HUDEP-2 (cell line): ENCODE data around the gene KANK4.
A peak's percentile ranks its signal among the peaks of the same experiment; 100 is the strongest.

Source experiments
- DNase-seq, 76 experiments: peaks; one replicate each; lab custom pipeline; 2025; ENCODE audit not compliant: unreplicated experiment in 76 of 76; lab: John Stamatoyannopoulos, UW

KANK4 gene

DNA sequence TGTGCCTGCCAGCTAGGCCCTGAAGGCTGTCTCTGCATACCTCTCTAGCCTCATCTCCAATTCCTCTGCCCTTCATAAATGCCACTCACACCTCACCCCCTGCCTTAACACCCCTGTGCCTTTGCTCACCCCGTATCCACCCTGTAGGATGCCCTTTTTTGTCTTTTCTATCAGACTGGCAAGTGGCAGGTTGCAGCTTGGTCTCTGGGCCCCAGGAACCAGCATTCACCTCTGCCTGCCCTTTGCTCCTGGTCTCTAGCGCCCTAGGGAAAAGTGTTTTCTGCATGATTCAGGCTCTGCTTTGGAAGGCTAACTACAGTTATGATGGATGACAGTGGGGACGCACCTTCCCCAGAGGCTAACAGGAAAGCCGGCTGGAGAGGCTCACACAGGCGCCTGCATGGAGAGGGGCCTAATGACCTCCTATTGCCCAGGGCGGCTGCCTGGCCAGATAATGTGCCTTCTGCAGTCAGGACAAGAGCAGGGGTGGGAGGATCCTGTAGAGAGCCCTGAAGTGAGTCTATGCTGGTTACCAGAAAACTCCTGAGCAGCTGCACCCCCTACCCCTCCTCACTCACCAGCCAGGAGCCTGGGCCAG lies 11.2 kb downstream of the KANK4 start:
- DNase-seq = no peak

DNA sequence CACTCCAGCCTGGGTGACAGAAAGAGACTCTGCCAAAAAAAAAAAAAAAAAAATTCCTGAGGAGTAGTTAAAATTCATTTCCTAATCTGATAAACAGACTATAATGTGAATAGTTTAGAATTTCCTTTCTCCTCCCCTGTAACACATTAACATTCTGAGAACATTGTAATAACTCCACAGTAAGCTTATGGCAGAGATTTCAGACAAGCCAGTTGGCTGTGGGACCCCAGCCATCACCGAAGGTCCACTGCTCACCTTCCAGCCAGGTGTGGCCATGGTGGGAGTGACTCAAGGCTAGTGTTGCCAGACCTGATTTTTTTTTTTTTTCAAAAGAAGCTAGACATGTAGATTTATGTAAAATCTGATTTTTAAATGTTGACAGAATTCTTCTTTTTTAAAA lies 11.8 kb downstream of the KANK4 start:
- DNase-seq = no peak

DNA sequence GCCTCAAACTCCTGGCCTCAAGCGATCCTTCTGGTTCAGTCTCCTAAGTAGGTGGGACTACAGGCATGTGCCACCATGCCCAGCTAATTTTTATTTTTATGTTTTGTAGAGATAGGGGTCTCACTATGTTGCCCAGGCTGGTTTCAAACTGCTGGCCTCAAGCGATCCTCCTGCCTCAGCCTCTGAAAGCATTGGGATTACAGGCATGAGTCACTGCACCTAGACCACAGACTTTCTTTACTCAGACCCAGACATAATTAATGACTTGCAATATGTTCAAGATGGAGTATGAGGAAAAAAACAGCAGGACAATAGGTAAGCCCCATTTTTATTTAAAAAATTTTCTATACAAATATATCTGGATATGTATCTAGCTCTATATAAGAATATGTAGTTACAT lies 13.2 kb downstream of the KANK4 start:
- DNase-seq = no peak

DNA sequence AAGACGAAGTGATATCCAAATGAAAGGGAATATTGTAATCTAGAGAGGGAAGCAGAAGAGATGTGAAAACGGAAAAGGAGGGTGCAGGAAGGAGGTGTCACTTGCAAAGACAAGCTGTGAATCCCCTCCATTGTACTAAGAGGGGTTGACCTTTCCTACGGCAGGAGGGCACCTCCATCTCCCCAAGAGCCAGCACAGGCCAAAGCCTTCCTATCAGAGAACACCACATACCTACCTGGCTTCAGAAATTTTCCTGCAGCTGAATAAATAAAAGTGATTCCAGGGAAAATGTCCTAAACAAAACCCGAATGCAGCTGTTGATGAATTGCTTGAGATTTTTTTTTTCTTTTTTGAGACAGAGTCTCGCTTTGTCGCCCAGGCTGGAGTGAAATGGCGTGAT lies 14.3 kb downstream of the KANK4 start:
- no peak for DNase-seq

DNA sequence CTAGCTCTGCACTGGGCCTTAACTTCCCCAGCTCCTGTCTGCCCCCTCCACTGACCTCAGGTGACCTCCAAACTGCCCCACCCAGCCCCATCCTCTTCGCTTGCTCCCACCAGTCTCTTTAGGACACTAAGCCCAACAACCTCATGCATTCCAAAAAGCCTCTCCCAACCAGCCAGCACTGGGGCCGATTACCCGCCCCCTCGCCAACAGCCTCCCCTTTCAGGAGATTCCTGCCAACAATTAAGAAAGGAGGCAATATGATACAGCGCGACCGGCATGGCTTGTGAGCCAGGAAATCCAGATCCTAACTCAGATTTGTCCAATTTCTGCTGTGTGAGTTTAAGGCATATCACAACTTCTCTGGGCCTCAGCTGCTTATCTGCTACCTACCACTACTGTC lies 14.7 kb downstream of the KANK4 start:
- DNase-seq = peak in 1 of 76 experiments; percentile 8

DNA sequence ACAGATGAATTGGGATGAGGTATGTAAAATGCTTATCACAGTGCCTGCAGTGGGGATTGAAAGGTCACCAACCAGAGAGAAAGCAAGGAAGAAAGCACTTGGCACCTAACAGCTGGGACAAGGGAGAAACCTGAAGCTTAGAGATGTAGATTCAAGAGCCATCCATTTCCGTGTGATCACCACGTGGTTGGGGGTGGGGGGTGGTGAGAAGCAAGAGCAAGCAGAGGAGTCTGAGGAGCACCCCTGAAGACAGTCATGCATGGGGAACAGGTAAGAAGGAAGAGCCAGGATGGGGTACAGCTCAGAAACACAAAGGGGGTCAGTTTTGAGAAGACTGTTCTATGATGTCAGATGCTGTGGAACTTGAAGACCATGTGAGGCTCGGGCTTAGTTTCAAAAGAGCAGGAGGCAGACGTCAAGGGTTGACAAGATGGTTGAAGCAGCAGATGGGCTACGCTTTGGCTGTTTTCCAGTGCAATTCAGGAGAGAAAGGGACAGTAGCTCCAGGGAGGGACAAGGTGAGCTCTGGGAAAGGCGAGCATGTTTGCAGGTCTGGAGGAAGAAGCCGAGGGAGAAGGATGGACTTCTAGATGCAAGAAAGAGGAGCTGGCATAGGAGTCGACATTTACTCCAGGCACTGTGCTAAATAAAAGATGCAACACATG lies 17.4 kb downstream of the KANK4 start:
- no peak for DNase-seq

DNA sequence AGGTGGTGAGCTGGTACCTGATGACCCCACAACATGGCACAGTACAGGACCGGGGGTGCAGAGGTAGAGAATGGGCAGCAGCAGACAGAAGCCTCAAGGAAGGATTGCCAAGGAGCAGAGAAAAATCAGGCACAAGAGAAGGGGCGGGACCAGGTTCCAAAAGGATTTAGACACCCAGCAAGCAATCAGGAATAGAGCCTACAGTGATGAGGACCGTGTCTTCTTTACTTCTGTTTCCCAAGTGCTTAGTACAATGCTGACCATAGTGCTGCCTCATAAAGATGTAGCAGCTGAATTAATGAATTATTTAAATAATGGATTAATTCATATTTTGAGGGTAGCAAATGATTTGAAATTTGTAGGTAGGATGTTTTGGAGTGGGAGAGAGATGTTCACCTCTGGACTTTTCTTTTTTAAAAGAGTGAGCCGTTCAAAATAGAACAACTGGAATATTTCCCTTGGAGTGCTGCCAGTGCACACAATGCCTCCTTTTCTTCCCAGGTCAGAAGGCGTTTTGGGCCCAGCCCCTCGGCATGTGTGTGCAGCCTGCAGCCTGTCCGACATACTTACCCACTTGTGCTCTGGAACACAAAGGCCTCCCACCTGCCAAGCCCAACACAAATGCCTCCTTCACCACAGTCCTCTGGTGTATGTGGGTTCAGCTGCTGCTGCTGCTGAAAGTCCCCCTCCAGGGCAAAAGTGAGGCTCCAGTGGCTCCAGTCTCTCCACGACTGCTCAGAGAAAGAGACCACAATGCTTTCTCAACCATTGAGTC lies 19.6 kb downstream of the KANK4 start:
- no peak for DNase-seq

DNA sequence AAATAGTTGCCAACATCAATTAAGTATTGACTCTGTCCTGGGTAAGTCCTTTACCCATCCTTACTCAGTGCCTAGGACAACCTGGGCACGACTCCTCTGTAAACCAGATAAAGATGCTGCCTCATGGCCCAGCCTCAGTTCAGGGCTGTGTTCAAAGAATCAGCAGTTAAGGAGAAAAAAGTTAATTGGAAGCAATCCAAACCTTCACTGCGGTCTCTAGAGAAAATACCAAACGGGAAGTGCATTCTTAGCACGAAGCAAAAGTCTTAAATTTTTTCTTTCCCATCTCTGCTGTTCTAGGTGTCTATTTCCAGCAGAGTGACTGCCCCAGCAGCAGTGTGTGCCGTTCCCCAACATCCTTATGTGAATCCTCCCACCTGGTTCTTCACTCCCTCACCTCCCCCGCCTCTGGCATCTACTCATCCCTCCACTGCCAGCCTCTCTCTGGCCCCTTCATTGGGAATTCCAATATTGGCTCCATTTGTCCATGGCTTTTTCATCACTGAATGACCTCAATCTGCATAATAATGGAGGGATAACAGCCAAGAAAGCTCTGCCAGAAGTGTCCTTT lies 23.2 kb downstream of the KANK4 start:
- DNase-seq = no peak

DNA sequence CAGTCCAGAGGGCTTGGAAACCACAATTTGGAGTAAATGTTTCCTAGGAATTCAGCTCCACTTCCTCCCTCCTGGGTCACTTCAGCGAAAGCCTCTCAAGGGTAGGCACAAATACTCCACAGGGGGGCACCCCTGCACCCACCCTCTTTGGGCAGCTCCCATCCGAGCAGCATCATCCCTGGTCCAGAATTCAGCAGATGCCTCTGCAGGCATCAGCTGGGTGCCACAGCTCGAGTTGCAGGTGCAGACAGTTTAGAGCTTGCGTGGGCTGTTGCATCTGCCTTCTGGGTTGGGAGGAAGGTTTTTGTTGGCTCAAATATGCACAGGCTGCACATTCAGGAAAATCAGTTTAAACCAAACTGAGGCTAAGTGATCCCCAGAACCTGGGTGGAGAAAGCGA lies 25.0 kb downstream of the KANK4 start:
- peak in 4 of 76 experiments; percentile 3 to 16 (median 4) for DNase-seq

DNA sequence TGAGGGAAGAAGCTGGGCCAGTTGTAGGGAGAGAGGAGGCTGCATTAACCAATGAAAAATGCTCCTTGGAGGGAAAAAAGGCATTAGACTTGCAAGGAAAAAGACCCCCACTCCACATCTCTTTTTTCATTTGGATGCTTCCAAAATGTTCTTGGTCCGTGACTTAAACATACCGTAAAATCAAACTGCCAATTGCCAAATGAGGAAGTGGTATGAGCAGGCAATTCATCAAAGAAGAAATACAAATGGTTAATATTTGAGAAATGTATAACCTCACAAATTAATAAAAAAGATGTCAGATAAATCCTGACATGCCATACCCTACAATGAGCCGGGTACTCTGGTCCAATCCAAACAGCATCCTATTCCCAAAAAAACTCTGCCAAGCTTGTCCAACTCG lies 30.6 kb downstream of the KANK4 start:
- no peak for DNase-seq

DNA sequence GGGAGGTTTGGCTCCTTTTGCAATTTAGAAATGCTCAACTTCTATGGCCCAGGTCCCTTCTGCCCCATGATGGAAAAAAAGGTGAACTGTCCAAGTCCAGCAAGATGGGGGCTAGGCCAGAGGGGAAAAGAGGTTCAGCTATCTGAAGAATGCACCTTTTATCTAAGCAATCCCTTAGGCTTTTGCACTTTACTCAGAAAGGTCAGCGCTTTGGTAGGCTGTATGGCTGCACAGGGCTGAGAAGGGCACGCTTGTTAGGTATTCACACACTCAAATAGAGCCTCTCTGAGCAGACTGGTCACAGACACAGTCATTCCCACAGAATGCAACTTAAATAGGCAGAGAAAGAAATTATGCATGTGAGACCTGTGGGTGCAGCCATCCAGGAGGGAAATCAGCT lies 31.0 kb downstream of the KANK4 start:
- DNase-seq = no peak

DNA sequence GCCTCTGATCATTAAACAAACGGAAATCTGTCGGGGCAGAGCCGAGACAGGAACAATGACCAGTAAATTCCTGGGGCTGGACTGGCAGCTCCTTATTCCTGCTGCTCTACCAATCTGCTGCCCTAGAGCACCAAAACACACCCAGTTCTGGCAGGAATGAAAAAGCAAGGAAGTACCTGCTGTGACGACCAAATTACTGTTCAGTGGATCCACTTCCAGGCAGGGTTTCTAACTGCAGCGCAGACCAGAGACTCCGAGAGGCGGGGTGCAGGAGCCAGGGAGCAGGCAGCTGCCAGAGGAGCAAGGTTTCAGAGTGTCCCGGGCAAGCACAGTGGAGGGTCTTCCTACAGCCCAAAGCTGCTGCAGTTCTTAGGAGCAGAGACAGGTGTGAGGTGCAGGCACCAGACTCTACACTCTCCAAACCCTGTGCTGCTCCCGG lies 32.4 kb downstream of the KANK4 start:
- no peak for DNase-seq

DNA sequence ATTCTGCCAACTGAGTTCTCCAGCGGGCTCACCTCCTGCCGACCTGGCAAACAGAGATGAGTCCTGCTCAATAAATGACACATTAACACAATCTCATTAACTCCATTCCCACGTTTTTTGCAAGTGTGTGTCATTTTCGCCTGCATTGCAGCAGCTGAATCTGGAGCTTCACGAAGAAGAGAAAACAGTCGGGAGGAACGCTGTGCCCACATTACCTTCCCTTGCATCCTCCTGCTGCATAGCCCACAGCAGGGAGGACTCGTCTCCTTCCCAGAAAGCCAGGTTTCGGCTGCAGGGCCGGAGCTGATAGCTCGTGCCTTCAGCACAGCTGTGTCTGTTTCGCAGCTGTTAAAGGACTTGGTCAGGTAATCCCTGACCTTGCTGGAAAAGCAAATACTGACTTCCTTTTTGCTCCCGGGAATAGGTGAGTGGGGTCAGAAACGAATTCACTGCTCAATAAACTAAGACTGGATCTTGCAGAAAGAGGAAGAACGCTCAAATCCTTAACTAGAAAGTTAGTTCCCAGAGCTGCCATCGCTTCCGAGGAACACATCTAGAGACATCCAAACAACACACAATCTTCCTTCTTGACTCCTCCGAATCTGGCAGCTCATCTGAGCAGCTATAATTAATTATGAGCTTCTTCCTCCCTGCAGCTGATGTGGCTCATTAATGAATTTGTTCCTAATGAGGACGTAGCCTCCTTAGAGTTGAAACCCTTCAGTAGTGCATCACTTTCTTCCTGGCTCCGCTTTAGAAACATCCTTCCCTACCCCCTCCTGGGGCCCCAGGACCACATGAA lies 33.0 kb downstream of the KANK4 start:
- no peak for DNase-seq

DNA sequence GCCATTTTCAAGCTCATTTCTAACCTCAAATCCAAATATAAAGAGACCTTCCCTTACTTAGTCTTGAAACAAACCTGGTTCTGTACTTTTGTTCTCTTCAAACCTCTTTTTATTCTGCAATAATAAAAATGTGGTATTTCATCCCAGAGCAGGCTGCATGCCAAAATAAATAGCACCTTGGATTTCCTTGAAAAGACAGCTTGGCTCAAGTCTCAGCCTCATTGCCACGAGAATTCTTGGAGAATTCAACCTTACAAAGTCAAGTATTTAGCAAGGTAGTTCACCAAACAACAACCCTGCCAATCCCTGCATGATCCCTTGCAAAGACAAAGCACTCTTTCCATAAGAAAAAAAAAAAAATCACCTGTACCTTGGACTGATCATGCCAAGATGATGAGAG lies 33.8 kb downstream of the KANK4 start:
- DNase-seq = no peak

DNA sequence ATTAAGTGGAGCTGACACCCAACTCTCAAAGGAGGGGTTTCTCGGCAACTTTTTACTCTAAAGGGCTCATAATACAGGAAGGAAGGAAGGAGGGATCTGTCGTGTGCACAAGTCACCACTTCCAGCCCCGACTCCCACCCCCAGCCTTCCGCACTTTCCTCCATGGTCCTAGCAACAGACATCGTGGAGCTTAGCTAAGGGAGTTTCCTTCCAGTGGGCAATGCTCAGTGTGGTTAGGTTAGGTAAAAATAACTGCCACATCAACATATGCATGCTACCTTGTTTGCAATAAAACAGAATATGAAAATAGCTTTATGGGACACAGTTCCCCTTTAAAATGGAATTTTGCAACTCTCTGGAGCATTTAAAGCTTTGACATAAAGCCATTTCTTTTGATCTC lies 35.2 kb downstream of the KANK4 start:
- DNase-seq = no peak

DNA sequence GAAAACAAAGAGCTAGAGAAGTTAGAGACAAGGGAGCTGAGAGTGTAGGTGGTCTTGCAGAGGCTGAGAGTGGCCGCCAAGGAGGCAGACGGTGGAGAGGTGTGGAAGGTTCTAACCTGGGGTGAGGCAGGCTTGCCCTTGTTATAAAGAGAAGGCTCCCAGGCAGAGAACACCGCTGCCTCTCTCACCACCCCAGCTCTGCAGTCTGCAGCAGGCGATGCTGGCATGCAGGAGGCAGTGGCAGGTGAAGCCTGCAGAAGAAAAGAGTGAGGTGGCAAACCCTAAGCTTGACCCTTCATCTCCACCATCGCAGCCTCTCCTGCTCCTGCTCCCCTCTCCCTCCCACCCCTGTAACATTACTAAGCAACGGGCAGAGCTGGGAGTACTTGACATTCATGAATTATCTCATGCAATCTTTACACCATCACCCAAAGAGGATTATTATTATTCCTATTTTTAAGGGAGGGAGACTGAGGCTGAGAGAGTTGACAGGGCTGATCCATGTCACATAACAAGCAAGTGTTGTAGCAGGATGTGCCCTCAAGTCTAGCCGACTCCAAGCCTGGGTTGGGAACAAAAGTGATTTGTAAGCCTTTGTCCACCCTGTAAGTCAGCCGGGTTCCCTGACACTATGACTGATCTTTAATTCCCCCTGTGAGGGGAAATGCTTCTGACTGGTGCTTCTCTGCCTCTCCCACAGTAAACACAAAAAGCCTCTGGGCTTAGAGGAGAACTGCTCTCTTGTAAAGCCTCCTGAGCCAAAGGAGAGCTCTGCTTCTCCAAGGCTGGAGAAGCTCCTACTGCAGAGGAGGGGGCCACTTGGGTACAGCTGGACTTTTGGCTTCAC lies 36.1 kb downstream of the KANK4 start:
- DNase-seq = no peak

DNA sequence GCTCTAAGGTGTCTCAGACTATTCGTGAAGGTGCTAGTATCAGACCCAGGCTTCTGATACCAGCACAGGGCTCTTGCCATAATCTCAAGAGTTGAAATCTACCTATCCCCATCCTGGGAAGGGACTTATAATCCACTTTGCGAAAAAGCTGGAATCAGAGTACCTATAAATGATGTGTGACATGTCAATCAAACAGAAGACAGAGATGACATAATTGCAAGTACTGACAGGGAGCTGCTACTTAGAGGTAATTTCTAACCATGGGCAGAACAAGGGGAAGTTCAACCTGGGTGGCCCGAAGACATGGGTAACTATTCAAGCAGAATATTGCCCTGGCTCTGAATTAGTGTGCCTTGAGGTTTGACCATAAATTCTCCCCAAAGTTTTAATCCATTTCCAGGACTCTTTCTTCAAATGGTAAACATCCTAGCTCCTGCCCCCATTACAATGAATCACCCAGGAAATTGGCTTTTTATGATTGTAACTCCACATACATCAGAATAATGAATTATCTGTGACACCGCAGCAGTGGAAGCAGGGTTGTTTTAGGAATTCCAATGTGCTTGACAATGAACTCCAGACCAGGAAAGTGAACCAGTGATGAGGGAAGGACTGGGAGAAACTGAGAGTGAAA lies 37.2 kb downstream of the KANK4 start:
- no peak for DNase-seq

DNA sequence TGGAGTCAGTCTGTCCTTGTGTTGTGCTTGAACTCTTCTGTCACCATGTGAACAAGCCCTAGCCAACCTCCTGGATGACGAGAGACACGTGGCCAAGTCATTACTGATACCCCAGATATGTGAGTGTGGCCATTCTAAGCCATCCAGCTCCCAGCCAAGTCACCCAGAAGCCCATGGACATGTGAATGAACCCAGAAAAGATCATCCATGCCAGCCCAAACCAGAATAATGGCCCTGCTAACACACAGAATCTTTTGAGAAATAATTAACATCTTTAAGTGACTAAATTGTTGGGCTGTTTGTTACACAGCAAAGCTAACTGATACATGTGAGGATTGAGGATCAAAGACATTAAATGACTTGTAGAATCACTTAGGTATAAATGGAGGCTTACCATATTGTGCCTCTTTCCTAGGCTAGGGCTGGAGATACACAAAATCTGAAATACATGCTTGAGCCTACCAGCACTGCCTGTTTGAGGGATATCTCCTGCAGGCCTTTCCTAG lies 38.2 kb downstream of the KANK4 start:
- DNase-seq = no peak

DNA sequence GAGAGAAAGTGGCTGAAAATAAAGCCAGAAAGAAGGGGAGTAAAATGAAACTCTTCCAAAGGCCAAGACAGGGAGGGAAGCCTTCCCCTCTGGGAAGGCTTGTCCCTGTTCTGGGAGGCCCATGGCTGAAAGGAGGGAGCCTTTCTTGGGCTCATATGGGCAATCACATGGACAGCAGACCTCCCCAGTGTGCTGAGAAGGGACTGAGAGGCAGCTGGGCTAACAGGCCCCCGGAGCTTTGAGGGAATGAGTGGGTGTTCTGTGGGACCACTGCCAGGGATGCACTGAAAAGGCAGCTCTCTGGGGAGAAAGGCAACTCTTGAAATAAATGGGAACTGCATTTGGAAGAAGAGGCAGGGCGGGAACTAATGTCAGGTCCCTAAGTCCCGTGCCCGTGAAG lies 39.1 kb downstream of the KANK4 start:
- no peak for DNase-seq
